Stomach (tissue), 9 donors: ENCODE measurements around the gene EML5. TPM values are rescaled to one million over a fixed set of nuclear protein-coding genes. Genes with fewer than 3 reads are reported as not detected.

Experiments used
- DNase-seq, 2 donors: peaks; one replicate each; pipeline versions ENCODE4 v3.0.0 to v3.0.0-alpha.2; 2013 to 2019
- H3K27ac ChIP-seq, 5 donors: fragments of 200-600 bp in 4 of 5; sonication (generic) in 4 of 5; one replicate each; pipeline ENCODE4 v1.5.1; 2013 to 2019; ENCODE audit warnings: mild to moderate bottlenecking in 1 of 5, moderate library complexity in 1 of 5
- H3K27me3 ChIP-seq, 3 donors: fragments of 200-600 bp; sonication (generic); one replicate each; pipeline ENCODE4 v1.5.1; 2017 to 2019; ENCODE audit warnings: mixed run types in 1 of 3
- H3K36me3 ChIP-seq, 4 donors: fragments of 200-600 bp; sonication (generic); 1 replicate in 3 of 4; 2 replicates in 1 of 4; pipeline ENCODE4 v1.5.1; 2016 to 2019
- H3K4me1 ChIP-seq, 4 donors: fragments of 200-600 bp; sonication (generic); one replicate each; pipeline ENCODE4 v1.5.1; 2016 to 2019
- H3K4me3 ChIP-seq, 4 donors: fragments of 200-600 bp; sonication (generic) in 3 of 4; one replicate each; pipeline ENCODE4 v1.5.1; 2016 to 2019; ENCODE audit warnings: mild to moderate bottlenecking in 1 of 4
- H3K9me3 ChIP-seq, 4 donors: fragments of 200-600 bp; sonication (generic); one replicate each; pipeline ENCODE4 v1.5.1; 2016 to 2019
- EP300 ChIP-seq: sonication (generic); formaldehyde crosslinking; IDR thresholded peaks from one replicate; pipeline ENCODE4 v1.6.1; 2017; ENCODE audit warnings: antibody characterized with exemption
- POLR2A ChIP-seq, 4 donors: fragments of 450-650 bp; IDR thresholded peaks; one replicate each; pipeline ENCODE4 v1.6.1; 2016; ENCODE audit warnings: antibody characterized with exemption in 4 of 4, control low read depth in 2 of 4, mild to moderate bottlenecking in 1 of 4, moderate library complexity in 1 of 4
- POLR2AphosphoS5 ChIP-seq, 3 donors: sonication (generic); formaldehyde crosslinking; IDR thresholded peaks; one replicate each; pipeline ENCODE4 v1.6.1; 2016; ENCODE audit warnings: antibody characterized with exemption in 3 of 3
- WGBS, 5 donors: extraction: QIAGEN DNeasy Blood & Tissue Kit in 3 of 5; methylation state at CpG; one replicate each; pipeline versions ENCODE4 v1.1.5 to v1.1.7; 2013 to 2018; 5-methylcytosine and 5-hydroxymethylcytosine counted together
- intact Hi-C: fragments of 100-400 bp; cut with DNase I; formaldehyde crosslinking; loops from one replicate; pipeline ENCODE4 v1.15.1; 2023; ENCODE audit warnings: low total_unique reads
- polyA plus RNA-seq, 3 donors: library from polyadenylated mRNA; stranded (reverse); fragments of 200-250 nt; gene quantifications; one replicate each; pipeline ENCODE4 v1.2.3, GENCODE V29; 2013
- total RNA-seq, 5 donors: library from RNA; depleted of rRNA; stranded (reverse); fragments of >200 nt; gene quantifications; one replicate each; pipeline versions ENCODE4 v1.1.0 to v1.2.3, GENCODE V29; 2014 to 2016
- TF ChIP-seq, protein P1 (sequence below), 7 experiments: fragments of 450-650 bp in 4 of 7; fragments of 200-600 bp in 3 of 7; sonication (generic) in 3 of 7; IDR thresholded peaks; one replicate each; pipeline ENCODE4 v1.5.1; 2016 to 2019; ENCODE audit warnings: antibody characterized with exemption in 7 of 7, control low read depth in 2 of 7, mild to moderate bottlenecking in 1 of 7
- donor health status: healthy with polysubstance abuse.
- donor health status: Bipolar disorder and iron deficiency.
- donor health status: healthy.

EML5 gene
- total and polyA plus RNA-seq, 8 donors = 0.19 to 10.3 (median 0.92) TPM; not detected in 1

- TF ChIP-seq EP300 = no peak
- TF ChIP-seq POLR2A (IDR thresholded peaks at IDR 0.05) = no peak
- TF ChIP-seq POLR2AphosphoS5 (IDR thresholded peaks at IDR 0.05) = no peak
- TF ChIP-seq, protein P1, sequence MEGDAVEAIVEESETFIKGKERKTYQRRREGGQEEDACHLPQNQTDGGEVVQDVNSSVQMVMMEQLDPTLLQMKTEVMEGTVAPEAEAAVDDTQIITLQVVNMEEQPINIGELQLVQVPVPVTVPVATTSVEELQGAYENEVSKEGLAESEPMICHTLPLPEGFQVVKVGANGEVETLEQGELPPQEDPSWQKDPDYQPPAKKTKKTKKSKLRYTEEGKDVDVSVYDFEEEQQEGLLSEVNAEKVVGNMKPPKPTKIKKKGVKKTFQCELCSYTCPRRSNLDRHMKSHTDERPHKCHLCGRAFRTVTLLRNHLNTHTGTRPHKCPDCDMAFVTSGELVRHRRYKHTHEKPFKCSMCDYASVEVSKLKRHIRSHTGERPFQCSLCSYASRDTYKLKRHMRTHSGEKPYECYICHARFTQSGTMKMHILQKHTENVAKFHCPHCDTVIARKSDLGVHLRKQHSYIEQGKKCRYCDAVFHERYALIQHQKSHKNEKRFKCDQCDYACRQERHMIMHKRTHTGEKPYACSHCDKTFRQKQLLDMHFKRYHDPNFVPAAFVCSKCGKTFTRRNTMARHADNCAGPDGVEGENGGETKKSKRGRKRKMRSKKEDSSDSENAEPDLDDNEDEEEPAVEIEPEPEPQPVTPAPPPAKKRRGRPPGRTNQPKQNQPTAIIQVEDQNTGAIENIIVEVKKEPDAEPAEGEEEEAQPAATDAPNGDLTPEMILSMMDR (IDR thresholded peaks at IDR 0.05) = no peak
- no peak overlapping the region for H3K4me3 ChIP-seq
- no peaks in the 10 kb centered on the region for H3K27me3 ChIP-seq
- H3K36me3 ChIP-seq = no peaks in the 10 kb centered on the region
- peaks cover 0 to 12% (median 8%) of the 10 kb centered on the region in 4 donors for H3K9me3 ChIP-seq
- intact Hi-C loops = no loop called here
- no peak overlapping the region for H3K27ac ChIP-seq
- no peak for DNase-seq
- H3K4me1 ChIP-seq = no peaks in the 10 kb centered on the region
- WGBS, 5 donors = 58 to 97% (median 74%) methylated on average over 1 of the region's 1 CpG
These were observed 153.5 kb downstream of the EML5 start for GRCh38 chr14:88639221-88639620.

- TF ChIP-seq, protein P1 (IDR thresholded peaks at IDR 0.05) = no peak
- TF ChIP-seq POLR2AphosphoS5 (IDR thresholded peaks at IDR 0.05) = no peak
- no peak for TF ChIP-seq POLR2A (IDR thresholded peaks at IDR 0.05)
- no peak for TF ChIP-seq EP300
- no peak for DNase-seq
- Histone ChIP-seq H3K4me1 (no peaks in the 10 kb centered on the region), H3K27me3 (no peaks in the 10 kb centered on the region), H3K36me3 (no peaks in the 10 kb centered on the region), H3K9me3 (no peaks in the 10 kb centered on the region), H3K4me3 (no peak overlapping the region), H3K27ac (no peak overlapping the region)
- intact Hi-C loops = no loop called here
- 67 to 87% (median 78%) methylated on average over 2 of the region's 2 CpGs for WGBS, 5 donors
These were observed 160.2 kb downstream of the EML5 start for GRCh38 chr14:88632512-88632911.

DNA sequence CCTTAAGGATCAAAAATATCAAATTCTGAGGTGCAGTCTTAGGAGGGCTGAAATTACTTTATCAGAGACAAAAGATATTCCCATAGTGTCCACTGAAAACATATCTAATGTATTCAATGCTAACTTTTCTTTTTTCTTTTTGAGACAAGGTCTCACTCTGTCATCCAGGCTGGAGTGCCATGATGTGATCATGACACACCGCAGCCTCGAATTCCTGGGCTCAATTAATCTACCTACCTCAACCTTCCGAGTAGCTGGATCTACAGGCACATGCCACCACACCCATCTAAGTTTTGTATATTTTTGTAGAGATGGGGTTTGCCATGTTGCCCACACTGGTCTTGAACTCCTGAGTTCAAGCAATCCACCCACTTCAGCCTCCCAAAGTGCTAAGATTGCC is 161.7 kb downstream of the EML5 start:
- 67 to 93% (median 80%) methylated on average over 3 of the region's 3 CpGs for WGBS, 5 donors
- Histone ChIP-seq H3K9me3 (no peaks in the 10 kb centered on the region), H3K27ac (no peak overlapping the region), H3K27me3 (no peaks in the 10 kb centered on the region), H3K4me1 (no peaks in the 10 kb centered on the region), H3K4me3 (no peak overlapping the region), H3K36me3 (no peaks in the 10 kb centered on the region)
- intact Hi-C loops = no loop called here
- DNase-seq = no peak
- TF ChIP-seq EP300 (no peak), POLR2AphosphoS5 (IDR thresholded peaks at IDR 0.05) (no peak), POLR2A (IDR thresholded peaks at IDR 0.05) (no peak)
- TF ChIP-seq, protein P1 (IDR thresholded peaks at IDR 0.05) = no peak

DNA sequence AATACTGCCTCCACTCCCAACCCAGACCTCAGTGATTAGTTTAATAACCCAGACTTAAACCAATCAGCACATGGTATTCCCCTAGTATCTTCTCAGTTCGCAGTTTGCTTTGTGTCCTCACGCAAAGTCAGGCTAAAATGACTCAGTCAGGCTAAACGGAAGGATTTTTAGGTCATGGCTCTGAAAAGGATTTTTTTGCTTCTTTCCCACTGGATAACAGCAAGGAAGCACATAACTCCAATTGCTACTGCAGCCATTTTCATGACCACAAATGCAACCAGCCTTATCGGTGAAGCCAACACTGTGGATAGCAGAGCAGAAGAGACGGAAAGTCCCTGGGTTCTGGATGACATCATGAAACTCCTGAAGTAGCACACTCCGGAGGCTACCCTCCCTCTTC is 162.2 kb downstream of the EML5 start:
- no peaks in the 10 kb centered on the region for H3K4me1 ChIP-seq
- TF ChIP-seq EP300 = no peak
- TF ChIP-seq POLR2AphosphoS5 (IDR thresholded peaks at IDR 0.05) = no peak
- TF ChIP-seq, protein P1 (IDR thresholded peaks at IDR 0.05) = no peak
- no peak for TF ChIP-seq POLR2A (IDR thresholded peaks at IDR 0.05)
- DNase-seq = peak in 1 of 2 donors; percentile 15
- intact Hi-C loops = no loop called here
- H3K27ac ChIP-seq = no peak overlapping the region
- no peaks in the 10 kb centered on the region for H3K27me3 ChIP-seq
- WGBS, 5 donors = 67 to 76% (median 74%) methylated on average over 6 of the region's 6 CpGs
- no peaks in the 10 kb centered on the region for H3K36me3 ChIP-seq
- no peaks in the 10 kb centered on the region for H3K9me3 ChIP-seq
- H3K4me3 ChIP-seq = no peak overlapping the region
